D721Med (cell line): ENCODE measurements around the gene CCDC146.

Experiments
- DNase-seq: peaks from one replicate; pipeline ENCODE4 v3.0.0; 2011; ENCODE audit warnings: low spot score; ENCODE audit not compliant: insufficient read length
- FAIRE-seq: peaks from 2 replicates; lab custom pipeline; 2011; peaks lifted over from hg19 to GRCh38; lab: Jason Lieb, UNC
- TF ChIP-seq, protein P1 (sequence below): IDR thresholded peaks from 2 replicates; pipeline ENCODE4 v1.5.1; 2012; ENCODE audit warnings: mild to moderate bottlenecking, control low read depth; ENCODE audit not compliant: insufficient read depth; ENCODE audit errors: missing control alignments

CCDC146 gene

GRCh38 chr7:77248154-77248553, 125.7 kb downstream of the CCDC146 start:
- DNase-seq: no peak
- TF ChIP-seq, protein P1, sequence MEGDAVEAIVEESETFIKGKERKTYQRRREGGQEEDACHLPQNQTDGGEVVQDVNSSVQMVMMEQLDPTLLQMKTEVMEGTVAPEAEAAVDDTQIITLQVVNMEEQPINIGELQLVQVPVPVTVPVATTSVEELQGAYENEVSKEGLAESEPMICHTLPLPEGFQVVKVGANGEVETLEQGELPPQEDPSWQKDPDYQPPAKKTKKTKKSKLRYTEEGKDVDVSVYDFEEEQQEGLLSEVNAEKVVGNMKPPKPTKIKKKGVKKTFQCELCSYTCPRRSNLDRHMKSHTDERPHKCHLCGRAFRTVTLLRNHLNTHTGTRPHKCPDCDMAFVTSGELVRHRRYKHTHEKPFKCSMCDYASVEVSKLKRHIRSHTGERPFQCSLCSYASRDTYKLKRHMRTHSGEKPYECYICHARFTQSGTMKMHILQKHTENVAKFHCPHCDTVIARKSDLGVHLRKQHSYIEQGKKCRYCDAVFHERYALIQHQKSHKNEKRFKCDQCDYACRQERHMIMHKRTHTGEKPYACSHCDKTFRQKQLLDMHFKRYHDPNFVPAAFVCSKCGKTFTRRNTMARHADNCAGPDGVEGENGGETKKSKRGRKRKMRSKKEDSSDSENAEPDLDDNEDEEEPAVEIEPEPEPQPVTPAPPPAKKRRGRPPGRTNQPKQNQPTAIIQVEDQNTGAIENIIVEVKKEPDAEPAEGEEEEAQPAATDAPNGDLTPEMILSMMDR: no peak

GRCh38 chr7:77252506-77252905, 130.1 kb downstream of the CCDC146 start:
- TF ChIP-seq, protein P1: no peak
- DNase-seq (no peak), FAIRE-seq (no peak)

More at GRCh38 chr7:77248154-77248553, 125.7 kb downstream of the CCDC146 start:
- FAIRE-seq: no peak

GRCh38 chr7:77253151-77253550, 130.7 kb downstream of the CCDC146 start:
- FAIRE-seq (no peak), DNase-seq (no peak)
- TF ChIP-seq, protein P1: no peak

- DNase-seq: no peak
- no peak for FAIRE-seq
These were observed 132.0 kb downstream of the CCDC146 start for GRCh38 chr7:77254429-77254828.

DNA sequence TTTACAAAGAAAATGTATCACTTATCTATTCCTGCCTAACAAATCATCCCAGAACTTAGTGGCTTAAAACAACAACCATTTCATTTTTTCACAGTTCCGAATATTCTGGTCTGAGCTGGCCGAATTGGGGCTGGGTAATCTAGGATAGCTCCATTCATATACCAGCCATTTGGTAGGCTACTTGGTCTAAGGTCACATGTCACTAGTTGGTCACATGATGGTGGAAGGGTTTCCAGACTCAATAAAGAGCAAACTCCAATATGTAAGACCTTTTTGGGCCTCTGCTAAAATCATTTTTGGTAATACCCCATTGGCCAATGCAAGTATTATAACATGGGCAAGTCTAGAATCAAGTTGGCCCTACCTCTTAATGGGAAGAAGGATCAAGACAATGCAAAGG, 132.5 kb downstream of the CCDC146 start:
- DNase-seq (no peak), FAIRE-seq (no peak)
- TF ChIP-seq, protein P1: no peak

More at GRCh38 chr7:77254429-77254828, 132.0 kb downstream of the CCDC146 start:
- TF ChIP-seq, protein P1: no peak

DNA sequence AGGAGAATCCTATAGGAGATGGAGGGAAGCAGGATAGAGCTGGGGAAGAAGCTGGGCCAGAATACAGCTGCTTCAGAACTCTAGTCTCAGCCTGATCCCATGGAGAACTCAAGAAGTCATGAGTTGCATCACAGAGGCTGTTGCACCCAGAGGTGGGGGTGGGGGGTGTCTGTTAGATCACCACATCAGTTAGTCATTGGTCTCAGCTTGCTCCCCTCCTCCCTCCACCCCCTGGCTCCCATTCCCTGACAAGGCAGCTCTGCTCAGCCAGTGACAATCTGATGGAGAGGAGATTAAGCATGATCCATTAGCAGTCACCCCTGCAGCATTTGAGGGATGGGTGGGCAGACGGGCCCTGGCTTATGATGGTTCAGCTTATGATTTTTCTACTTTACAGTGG, 135.6 kb downstream of the CCDC146 start:
- TF ChIP-seq, protein P1: no peak
- FAIRE-seq (no peak), DNase-seq (no peak)

GRCh38 chr7:77258593-77258992, 136.2 kb downstream of the CCDC146 start:
- TF ChIP-seq, protein P1: no peak
- no peak for DNase-seq
- FAIRE-seq: no peak
